H1 (cell line): ENCODE results near the gene SDC4. TPM values are rescaled to one million over a fixed set of nuclear protein-coding genes. Genes with fewer than 3 reads are reported as not detected.

ENCODE experiments used
- CTCF ChIA-PET: fragments of 300-600 bp; sonication (Branson Sonifier 250); formaldehyde crosslinking; loops from one replicate; lab custom pipeline; 2021; ENCODE audit not compliant: partially characterized antibody; lab: Charles Lee
- POLR2A ChIA-PET: fragments of 300-600 bp; sonication (Branson Sonifier 250); formaldehyde crosslinking; loops from one replicate; lab custom pipeline; 2021; ENCODE audit warnings: inconsistent platforms; ENCODE audit not compliant: partially characterized antibody; lab: Charles Lee
- DNase-seq, 2 experiments: peaks; one replicate each; pipeline versions ENCODE4 v3.0.0 to v3.0.0-alpha.2; 2010 to 2022; ENCODE audit warnings: low spot score in 2 of 2, low read depth in 1 of 2, mixed read lengths in 1 of 2
- FAIRE-seq: peaks from 2 replicates; lab custom pipeline; 2011; peaks lifted over from hg19 to GRCh38; lab: Jason Lieb, UNC
- H2AFZ ChIP-seq: 2 replicates; pipeline ENCODE4 v1.8.1; 2012; ENCODE audit warnings: low read length, inconsistent platforms
- H2AK5ac ChIP-seq: 2 replicates; pipeline ENCODE4 v1.6.1; 2013; ENCODE audit warnings: low read depth, low read length
- H2BK120ac ChIP-seq: replicated peaks from 2 replicates; pipeline ENCODE3; 2013; ENCODE audit warnings: low read depth, low read length, inconsistent platforms
- H2BK12ac ChIP-seq: 2 replicates; pipeline ENCODE4 v1.6.1; 2013; ENCODE audit warnings: low read depth, low read length
- H2BK15ac ChIP-seq: 2 replicates; pipeline ENCODE4 v1.6.1; 2013; ENCODE audit warnings: low read length
- H2BK20ac ChIP-seq: 2 replicates; pipeline ENCODE4 v1.6.1; 2013; ENCODE audit warnings: low read length
- H2BK5ac ChIP-seq: 2 replicates; pipeline ENCODE4 v1.6.1; 2013; ENCODE audit warnings: low read depth, low read length
- H3K14ac ChIP-seq: 2 replicates; pipeline ENCODE4 v1.6.1; 2013; ENCODE audit warnings: inconsistent platforms; ENCODE audit not compliant: insufficient read length
- H3K18ac ChIP-seq: 2 replicates; pipeline ENCODE4 v1.6.1; 2013; ENCODE audit warnings: low read length; ENCODE audit errors: extremely low read depth
- H3K23ac ChIP-seq: 2 replicates; pipeline ENCODE4 v1.6.1; 2013; ENCODE audit warnings: inconsistent platforms; ENCODE audit not compliant: insufficient read length
- H3K23me2 ChIP-seq: 2 replicates; pipeline ENCODE4 v1.6.1; 2013; ENCODE audit warnings: low read depth, low read length
- H3K27ac ChIP-seq: 2 replicates; pipeline ENCODE4 v1.6.1; 2011; ENCODE audit warnings: low read depth, low read length, inconsistent platforms
- H3K27me3 ChIP-seq, 4 experiments: replicated peaks in 1 of 4; 1 replicate in 1 of 4; 2 replicates in 3 of 4; pipeline versions ENCODE4 v1.6.1 to v1.8.1; 2011 to 2013; ENCODE audit warnings: low read length in 3 of 4, mild to moderate bottlenecking in 3 of 4, inconsistent platforms in 2 of 4, mixed read lengths in 2 of 4, moderate library complexity in 1 of 4; ENCODE audit not compliant: control insufficient read depth in 3 of 4, insufficient read depth in 3 of 4; ENCODE audit errors: extremely low read depth in 1 of 4
- H3K36me3 ChIP-seq, 4 experiments: 2 replicates each; pipeline versions ENCODE4 v1.6.1 to v1.8.1; 2011 to 2013; ENCODE audit warnings: mild to moderate bottlenecking in 4 of 4, low read length in 3 of 4, moderate library complexity in 2 of 4, control low read depth in 1 of 4, inconsistent platforms in 1 of 4; ENCODE audit not compliant: insufficient read depth in 4 of 4, control insufficient read depth in 2 of 4
- H3K4ac ChIP-seq: replicated peaks from 2 replicates; pipeline ENCODE3; 2013; ENCODE audit warnings: low read length, low read depth, mixed read lengths, inconsistent platforms; ENCODE audit not compliant: insufficient read length
- H3K4me1 ChIP-seq, 4 experiments: replicated peaks in 1 of 4; 1 replicate in 1 of 4; 2 replicates in 3 of 4; pipeline versions ENCODE4 v1.6.1 to v1.8.1; 2011 to 2013; ENCODE audit warnings: low read length in 3 of 4, inconsistent platforms in 2 of 4, mixed read lengths in 1 of 4; ENCODE audit not compliant: insufficient read depth in 4 of 4, control insufficient read depth in 3 of 4
- H3K4me2 ChIP-seq, 2 experiments: 2 replicates each; pipeline versions ENCODE4 v1.6.1 to v1.8.1; 2011 to 2013; ENCODE audit warnings: low read depth in 2 of 2, low read length in 2 of 2, control low read depth in 1 of 2, inconsistent platforms in 1 of 2, mild to moderate bottlenecking in 1 of 2; ENCODE audit not compliant: insufficient read depth in 1 of 2
- H3K4me3 ChIP-seq, 4 experiments: fragments of 200-600, 300-600 bp in 1 of 4; sonication (generic), shearing (Covaris generic), sonication (Bioruptor Twin) in 1 of 4; 2 replicates each; pipeline versions ENCODE4 v1.5.1 to v1.8.1; 2011 to 2016; ENCODE audit warnings: low read length in 4 of 4, low read depth in 3 of 4, control low read depth in 2 of 4, inconsistent platforms in 2 of 4, mild to moderate bottlenecking in 2 of 4, mixed read lengths in 1 of 4, moderate library complexity in 1 of 4; ENCODE audit not compliant: insufficient read depth in 2 of 4; ENCODE audit errors: extremely low read depth in 1 of 4
- H3K56ac ChIP-seq: replicated peaks from 2 replicates; pipeline ENCODE3; 2013; ENCODE audit warnings: low read depth, mild to moderate bottlenecking, mixed read lengths, low read length, inconsistent platforms; ENCODE audit not compliant: insufficient read length
- H3K79me1 ChIP-seq: 2 replicates; pipeline ENCODE4 v1.6.1; 2013; ENCODE audit warnings: low read depth, low read length, control low read depth
- H3K79me2 ChIP-seq, 2 experiments: 2 replicates each; pipeline versions ENCODE4 v1.6.1 to v1.8.1; 2012 to 2013; ENCODE audit warnings: low read length in 2 of 2, mild to moderate bottlenecking in 2 of 2, inconsistent platforms in 1 of 2; ENCODE audit not compliant: insufficient read depth in 2 of 2, control insufficient read depth in 1 of 2
- H3K9ac ChIP-seq, 4 experiments: replicated peaks in 1 of 4; 1 replicate in 1 of 4; 2 replicates in 3 of 4; pipeline versions ENCODE4 v1.6.1 to v1.8.1; 2011 to 2013; ENCODE audit warnings: low read depth in 3 of 4, low read length in 3 of 4, control low read depth in 2 of 4, mild to moderate bottlenecking in 2 of 4, moderate library complexity in 2 of 4, inconsistent platforms in 1 of 4; ENCODE audit errors: extremely low read depth in 1 of 4
- H3K9me3 ChIP-seq, 2 experiments: 2 replicates each; pipeline versions ENCODE4 v1.6.1 to v1.8.1; 2012 to 2013; ENCODE audit warnings: mild to moderate bottlenecking in 2 of 2, moderate library complexity in 2 of 2, control low read depth in 1 of 2, inconsistent platforms in 1 of 2, low read depth in 1 of 2, low read length in 1 of 2, mixed read lengths in 1 of 2; ENCODE audit not compliant: insufficient read depth in 2 of 2
- H4K20me1 ChIP-seq, 2 experiments: replicated peaks in 1 of 2; 2 replicates each; pipeline versions ENCODE3 to v1.8.1; 2011 to 2013; ENCODE audit warnings: inconsistent platforms in 2 of 2, low read length in 2 of 2, mild to moderate bottlenecking in 1 of 2; ENCODE audit not compliant: insufficient read depth in 2 of 2, control insufficient read depth in 1 of 2
- H4K5ac ChIP-seq: 2 replicates; pipeline ENCODE4 v1.6.1; 2013; ENCODE audit warnings: low read length, low read depth, mixed read lengths, inconsistent platforms; ENCODE audit not compliant: insufficient read length
- H4K8ac ChIP-seq: 2 replicates; pipeline ENCODE4 v1.8.0; 2013; ENCODE audit warnings: mild to moderate bottlenecking, moderate library complexity, low read length, inconsistent platforms; ENCODE audit not compliant: insufficient read depth; ENCODE audit errors: extremely low read depth
- H4K91ac ChIP-seq: replicated peaks from 2 replicates; pipeline ENCODE3; 2013; ENCODE audit warnings: low read length, mixed read lengths, inconsistent platforms; ENCODE audit not compliant: insufficient read length
- NANOG ChIP-seq: IDR thresholded peaks from 2 replicates; pipeline ENCODE4 v1.6.1; 2011; ENCODE audit warnings: low read length, low read depth, mild to moderate bottlenecking, inconsistent platforms; ENCODE audit not compliant: insufficient read depth, poor library complexity, severe bottlenecking
- POU5F1 ChIP-seq: IDR thresholded peaks from 2 replicates; pipeline ENCODE4 v1.6.1; 2011; ENCODE audit warnings: low read depth, mild to moderate bottlenecking, low read length, moderate library complexity
- SUZ12 ChIP-seq: fragments of 200-600 bp; sonication (generic); IDR thresholded peaks from 2 replicates; pipeline ENCODE4 v1.6.1; 2012; ENCODE audit warnings: mild to moderate bottlenecking, inconsistent platforms, low read length, moderate library complexity, mixed read lengths
- WGBS, 2 experiments: shearing (Covaris generic) in 1 of 2; methylation state at CpG; one replicate each; pipeline versions ENCODE4 v1.1.6 to v1.1.7; 2013 to 2015; ENCODE audit warnings: low lambda C conversion rate in 2 of 2, mixed read lengths in 2 of 2, inconsistent platforms in 1 of 2, low coverage in 1 of 2, missing lambda C conversion rate in 1 of 2; ENCODE audit not compliant: insufficient replicate concordance in 2 of 2, insufficient coverage in 1 of 2, insufficient read length in 1 of 2; ENCODE audit errors: extremely low coverage in 1 of 2, missing lambda C conversion rate in 1 of 2; 5-methylcytosine and 5-hydroxymethylcytosine counted together
- polyA plus RNA-seq, 7 experiments: library from polyadenylated mRNA; depleted of rRNA in 3 of 7; stranded (reverse) in 5 of 7; unstranded in 2 of 7; fragments of >200 nt in 5 of 7; fragments of 200-250 nt in 2 of 7; gene quantifications; 1 replicate in 5 of 7; 2 replicates in 1 of 7; 4 replicates in 1 of 7; pipeline versions ENCODE4 v1.2.1 to v1.2.3, GENCODE V29; 2011 to 2013; ENCODE audit warnings: missing spikeins in 2 of 7, mixed read lengths in 2 of 7
- total RNA-seq: library from RNA; stranded (reverse); fragmentation: NEBNext Ultra II Directional; extraction: Animal tissue kit (Norgen Biotek cat#: 25700); gene quantifications from 2 replicates; pipeline ENCODE4 v1.2.1, GENCODE V29; 2021

Gene SDC4
- total and polyA plus RNA-seq, 2 of the 8 experiments (the other 6 are each of a cell fraction or from before 2014, with no cell fraction given), result 34.6 to 60.2 TPM

DNA sequence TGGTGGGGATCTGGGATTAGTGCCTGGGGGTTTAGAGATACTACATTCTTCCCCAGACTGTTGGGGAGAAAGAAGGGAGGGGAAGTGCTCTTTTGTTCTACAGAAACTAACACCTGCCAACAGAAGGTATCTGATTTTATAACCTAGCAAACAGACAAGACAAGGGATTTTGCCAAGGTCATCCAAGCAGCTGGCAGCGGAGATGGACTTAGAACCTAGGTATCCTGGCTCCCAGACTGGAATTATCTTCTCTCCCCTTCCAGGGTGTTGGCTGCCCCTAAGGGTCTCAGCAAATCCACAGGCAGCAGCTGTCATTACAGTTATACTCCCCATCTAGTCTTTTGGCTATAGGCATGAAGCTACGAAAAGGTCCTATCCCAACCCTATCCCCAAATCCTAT lies 8.4 kb downstream of the SDC4 start:
- Histone ChIP-seq H3K79me2 (peaks cover 0 to 86% of the 10 kb centered on the region in 2 experiments; a peak in 3 of 4 replicates), H3K79me1 (peaks cover 24% of the 10 kb centered on the region), H3K9me3 (no peaks in the 10 kb centered on the region), H4K91ac (no peak overlapping the region), H3K27ac (no peak overlapping the region), H3K4me1 (peaks cover 32 to 65% (median 47%) of the 10 kb centered on the region in 4 experiments), H2BK120ac (no peak overlapping the region), H3K9ac (no peak overlapping the region), H2BK20ac (peak overlapping the region; percentile 64; the same call in 1 of the 2 replicates), H2AFZ (no peak overlapping the region), H3K23me2 (no peaks in the 10 kb centered on the region), H2BK15ac (peak overlapping the region; percentile 63), H3K27me3 (no peaks in the 10 kb centered on the region), H3K14ac (no peak overlapping the region), H4K8ac (no peak overlapping the region), H3K18ac (peak overlapping the region; percentile 4; the same call in 1 of the 2 replicates), H3K4ac (no peak overlapping the region), H2AK5ac (peak overlapping the region; percentile 49; the same call in 1 of the 2 replicates)
- DNase-seq, result no peak
- CTCF ChIA-PET, result interaction anchor here (0.8 to 4.6 kb wide), 4 partner anchors 17 to 110 kb away, joined by 3 to 24 read pairs (median 4); partner anchors contain the start of gene SYS1
- 93% methylated on average over 2 of the region's 2 CpGs; no CpG with 5 or more reads in 1 of the 2 experiments for WGBS, 2 experiments
- TF ChIP-seq NANOG (no peak), POU5F1 (no peak), SUZ12 (no peak)
- TF ChIP-seq, all 59 proteins: peak for 0
- POLR2A ChIA-PET, result interaction anchor here (0.5 kb wide), 1 partner anchor 22 kb away, joined by 4 read pairs; no protein-coding TSS in a partner anchor
- H3K4me2 ChIP-seq, result peak overlapping the region in 1 of 2 experiments; percentile 84; a peak in 1 of 4 replicates
- peaks cover 0 to 6% (median 0%) of the 10 kb centered on the region in 4 experiments; a peak in 3 of 8 replicates for H3K36me3 ChIP-seq
- 0 out of 2 replicates have a peak overlapping the region, but pooled peaks have one; percentile 30 for H2BK5ac ChIP-seq
- no peak for FAIRE-seq
- no peak overlapping the region for H3K23ac ChIP-seq
- H2BK12ac ChIP-seq, result 0 out of 2 replicates have a peak overlapping the region, but pooled peaks have one; percentile 43
- H4K5ac ChIP-seq, result no peak overlapping the region
- H4K20me1 ChIP-seq, result peaks cover 0 to 2% of the 10 kb centered on the region in 2 experiments
- H3K56ac ChIP-seq, result no peak overlapping the region
- peak overlapping the region in 1 of 4 experiments; percentile 51; a peak in 1 of 8 replicates for H3K4me3 ChIP-seq
